Activated T-cell treated with anti-CD3 and anti-CD28 coated beads for 1 hour (primary cell): ENCODE data around the gene ZDHHC14.
"Not testable (repeated sequence)": the region's sequence is repeated elsewhere in the genome, so short reads cannot be mapped to it uniquely, and the experiment has no call there.

Source experiments
- DNase-seq: peaks from one replicate; pipeline ENCODE4 v3.0.0-alpha.2; 2020; ENCODE audit warnings: low read depth

The ZDHHC14 gene

GRCh38 chr6:157552820-157553485 is 172.0 kb downstream of the ZDHHC14 start:
- DNase-seq, result no peak

- no peak for DNase-seq
Observed at GRCh38 chr6:157554747-157555146, 173.8 kb downstream of the ZDHHC14 start.

- DNase-seq, result no peak
Observed at GRCh38 chr6:157555455-157556143, 174.6 kb downstream of the ZDHHC14 start.

DNA sequence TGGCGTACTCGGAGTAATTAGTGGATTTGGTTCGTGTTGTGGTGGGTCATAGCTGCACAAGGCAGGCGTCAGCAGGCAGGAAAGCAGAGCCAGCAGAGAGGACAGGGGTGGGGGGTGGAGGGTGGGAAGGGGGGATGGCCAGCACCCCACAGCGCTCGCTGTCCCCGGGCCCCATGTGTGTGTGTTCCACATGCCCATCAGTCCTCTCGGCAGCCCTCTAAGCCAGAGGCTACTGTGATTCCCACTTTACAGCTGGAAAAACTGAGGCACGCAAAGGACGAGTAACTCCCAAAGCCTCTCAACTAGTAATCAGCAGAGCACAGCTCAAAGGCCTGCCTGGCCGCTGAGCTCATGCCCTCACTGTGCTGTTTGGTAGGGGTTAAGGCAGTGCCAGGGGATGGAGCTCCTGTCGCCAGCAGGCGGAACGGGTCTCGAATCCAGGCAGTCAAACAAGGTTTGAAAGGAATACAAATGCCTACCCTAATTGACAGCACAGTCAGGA is 175.2 kb downstream of the ZDHHC14 start:
- DNase-seq, result no peak

DNA sequence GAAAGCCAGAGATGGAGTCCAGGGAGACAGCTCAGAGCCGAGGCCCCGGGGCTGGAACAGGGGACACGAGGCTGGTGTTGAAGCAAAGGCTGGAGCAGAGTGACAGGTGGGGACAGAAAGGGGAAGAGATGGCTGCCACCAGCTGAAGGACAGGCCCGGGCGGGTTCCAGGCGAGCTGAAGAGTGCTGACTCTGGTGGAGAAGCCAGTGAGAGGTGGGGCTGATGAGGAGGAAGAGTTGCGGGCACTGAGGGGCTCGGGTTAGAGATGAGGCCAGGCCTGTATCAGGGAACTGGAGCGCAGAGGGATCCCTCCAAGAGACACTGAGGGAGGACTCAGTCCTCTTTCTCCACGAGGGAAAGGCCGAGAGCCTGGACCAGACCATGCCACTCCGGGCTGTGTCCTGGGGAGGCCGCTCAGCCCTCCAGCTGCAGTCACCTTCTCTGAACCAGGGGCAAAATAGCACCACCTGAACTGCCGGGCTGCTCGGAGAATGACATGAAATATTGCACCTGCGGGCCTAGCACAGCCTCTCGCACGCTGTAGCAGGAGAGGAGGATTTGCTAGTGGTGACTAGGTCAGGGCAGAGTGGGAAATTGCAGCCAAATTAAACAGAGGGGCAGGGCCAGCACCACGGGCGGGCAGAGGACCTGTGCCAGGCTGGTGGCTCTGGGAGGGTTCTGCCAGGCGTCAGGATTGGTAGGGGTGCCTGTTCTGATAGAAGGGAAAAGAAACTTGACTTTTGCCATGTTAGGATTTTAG is 175.9 kb downstream of the ZDHHC14 start:
- no peak for DNase-seq

DNA sequence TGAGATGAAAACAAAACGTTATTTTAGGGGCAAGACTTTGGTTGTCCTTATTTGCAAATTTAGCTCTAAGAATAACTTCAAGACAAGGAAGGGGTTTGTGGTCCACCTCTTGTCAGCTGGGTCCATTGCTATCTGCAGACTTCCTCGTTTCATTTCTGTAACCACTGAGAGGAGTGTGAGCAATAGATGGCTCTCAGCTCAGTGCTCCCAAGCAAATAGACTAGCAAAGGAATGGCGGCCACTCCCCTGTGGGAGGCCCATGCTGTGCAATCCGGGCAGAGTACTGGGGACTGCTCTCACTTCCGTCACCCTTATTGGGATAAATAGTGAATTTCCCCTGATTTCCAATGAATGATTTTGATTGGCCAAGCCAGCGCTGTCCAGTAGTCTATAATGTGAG is 176.6 kb downstream of the ZDHHC14 start:
- no peak for DNase-seq

DNA sequence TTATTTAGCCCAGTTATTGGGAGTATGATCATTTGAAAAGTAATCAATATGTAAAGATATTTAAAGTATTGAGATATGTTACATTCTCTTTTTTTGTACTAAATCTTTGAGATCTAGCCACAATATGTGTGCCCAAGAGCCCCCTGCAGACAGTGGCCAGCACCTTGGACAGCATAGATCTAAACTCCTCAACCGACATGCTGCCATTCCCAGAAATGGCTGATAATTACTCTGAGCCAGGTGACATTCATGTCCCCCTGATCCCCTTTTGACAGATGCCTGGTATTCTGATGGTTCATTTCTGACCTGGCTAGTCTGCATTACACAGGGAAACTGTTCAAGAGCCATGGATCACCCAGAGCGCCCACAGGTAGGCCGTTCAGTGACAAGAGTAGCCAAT is 177.1 kb downstream of the ZDHHC14 start:
- no peak for DNase-seq

DNA sequence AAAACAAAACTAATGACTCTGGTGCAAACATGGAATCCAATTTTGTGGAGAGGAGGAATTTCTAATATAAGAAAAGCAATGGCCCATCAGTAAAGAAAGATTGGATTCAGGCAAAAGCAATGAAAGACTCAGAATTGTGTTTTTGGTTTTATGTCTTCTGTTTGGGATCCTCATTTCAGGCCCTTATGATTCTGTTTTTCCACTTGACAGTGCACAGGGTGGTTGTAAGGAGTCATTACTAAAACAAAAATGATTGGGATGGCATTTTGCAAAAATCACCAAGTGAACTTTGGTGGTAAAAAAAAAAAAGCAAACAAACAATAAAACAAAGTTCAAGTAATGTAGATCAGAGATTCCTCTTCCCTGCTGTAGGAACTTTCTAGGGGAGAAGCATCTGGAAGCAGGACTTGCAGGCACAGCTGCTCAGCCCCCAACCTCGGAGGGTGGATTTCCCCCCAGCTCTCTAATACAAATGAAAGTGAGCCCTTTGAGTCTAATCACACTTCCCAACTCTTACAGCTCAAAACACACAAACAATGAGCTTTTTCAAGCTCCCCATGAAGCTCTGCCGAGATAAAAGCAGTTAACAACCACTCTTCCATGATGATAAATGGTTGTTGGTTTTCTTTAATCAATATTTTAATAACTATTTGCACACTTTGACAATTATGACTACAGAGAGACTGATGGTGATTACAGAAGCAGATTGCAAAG is 177.7 kb downstream of the ZDHHC14 start:
- no peak for DNase-seq

DNA sequence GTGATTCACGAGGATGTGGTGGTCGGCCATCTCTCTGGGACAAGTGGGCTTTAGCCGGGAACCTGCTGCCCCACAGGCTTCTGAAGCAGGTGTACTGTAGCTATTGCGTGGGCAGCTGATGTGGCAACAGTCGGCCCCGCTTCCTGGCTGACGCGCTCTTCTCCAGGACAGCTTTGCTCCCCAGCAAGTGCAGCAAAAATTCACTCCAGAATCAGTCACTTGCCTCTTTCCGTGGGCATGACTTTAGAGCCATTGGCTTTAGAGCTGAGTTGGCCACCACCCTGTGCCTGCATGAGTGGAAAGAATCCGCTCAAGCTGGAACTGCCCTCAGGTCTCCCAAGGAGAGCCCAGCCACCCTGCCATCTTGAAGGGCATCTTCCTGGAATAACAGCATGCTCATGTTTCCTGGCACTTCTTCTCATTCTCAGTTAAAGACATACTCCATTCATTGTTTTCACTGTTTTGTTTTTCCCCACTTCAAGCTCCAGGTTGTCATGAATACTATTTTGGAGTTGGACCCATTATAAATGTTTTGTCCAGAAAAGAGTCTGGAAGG is 178.3 kb downstream of the ZDHHC14 start:
- DNase-seq, result no peak

DNA sequence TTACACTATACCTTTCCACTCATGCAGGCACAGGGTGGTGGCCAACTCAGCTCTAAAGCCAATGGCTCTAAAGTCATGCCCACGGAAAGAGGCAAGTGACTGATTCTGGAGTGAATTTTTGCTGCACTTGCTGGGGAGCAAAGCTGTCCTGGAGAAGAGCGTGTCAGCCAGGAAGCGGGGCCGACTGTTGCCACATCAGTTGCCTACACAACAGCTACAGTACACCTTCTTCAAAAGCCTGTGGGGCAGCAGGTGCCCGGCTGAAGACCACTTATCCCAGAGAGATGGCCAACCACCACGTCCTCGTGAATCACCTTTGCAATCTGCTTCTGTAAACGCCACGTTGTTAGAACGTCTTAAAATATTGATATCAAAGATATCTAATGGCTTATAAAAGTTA is 179.1 kb downstream of the ZDHHC14 start:
- not testable (repeated sequence) for DNase-seq

DNA sequence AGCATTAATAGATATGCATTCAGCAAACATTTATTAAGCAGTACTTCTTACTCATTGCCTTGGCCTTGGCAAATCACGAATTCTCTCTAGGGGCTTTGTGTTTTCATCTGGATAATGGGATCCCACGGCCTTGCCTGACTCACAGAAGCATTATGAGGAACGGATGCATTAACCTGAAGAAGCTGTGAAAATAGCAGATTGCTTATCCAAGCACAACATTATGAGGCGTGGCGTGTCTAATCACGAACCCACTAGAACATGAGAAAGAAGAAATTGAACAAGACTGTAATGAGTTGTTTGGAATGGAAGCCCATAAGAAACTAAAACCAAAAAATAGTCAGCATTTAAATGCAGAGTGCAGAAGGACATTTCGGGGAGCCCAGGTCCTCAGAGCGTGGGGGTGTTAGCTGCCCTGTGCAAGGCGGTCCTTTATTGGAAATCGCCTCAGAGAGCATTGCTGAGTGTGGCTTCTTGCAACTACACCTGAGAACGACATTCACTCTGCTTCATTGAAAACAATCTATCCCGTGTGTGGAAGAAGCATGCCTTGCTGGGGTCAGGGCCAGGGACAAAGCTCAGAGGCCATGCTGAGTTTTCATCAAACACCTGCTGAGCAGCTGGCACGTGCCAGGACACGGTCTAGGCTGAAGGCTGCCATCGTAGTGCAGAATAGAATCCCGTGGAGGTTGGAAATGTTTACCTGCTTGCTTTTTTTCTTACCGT is 179.9 kb downstream of the ZDHHC14 start:
- no peak for DNase-seq

DNA sequence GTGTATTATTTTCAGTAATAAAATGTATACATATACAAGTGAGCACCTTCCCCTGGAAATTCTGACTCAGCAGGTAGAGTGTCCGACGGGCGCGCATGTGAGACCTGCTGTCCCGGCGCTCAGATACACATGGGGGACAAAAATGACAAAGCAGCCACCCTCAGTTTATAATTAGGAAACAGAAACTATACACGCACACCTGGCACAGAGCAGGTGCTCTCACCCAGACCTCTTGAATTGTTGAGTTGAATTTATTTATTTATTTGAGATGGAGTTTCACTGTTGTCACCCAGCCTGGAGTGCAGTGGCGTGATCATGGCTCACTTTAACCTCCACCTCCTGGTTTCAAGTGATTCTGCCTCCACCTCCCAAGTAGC is 180.4 kb downstream of the ZDHHC14 start:
- no peak for DNase-seq

DNA sequence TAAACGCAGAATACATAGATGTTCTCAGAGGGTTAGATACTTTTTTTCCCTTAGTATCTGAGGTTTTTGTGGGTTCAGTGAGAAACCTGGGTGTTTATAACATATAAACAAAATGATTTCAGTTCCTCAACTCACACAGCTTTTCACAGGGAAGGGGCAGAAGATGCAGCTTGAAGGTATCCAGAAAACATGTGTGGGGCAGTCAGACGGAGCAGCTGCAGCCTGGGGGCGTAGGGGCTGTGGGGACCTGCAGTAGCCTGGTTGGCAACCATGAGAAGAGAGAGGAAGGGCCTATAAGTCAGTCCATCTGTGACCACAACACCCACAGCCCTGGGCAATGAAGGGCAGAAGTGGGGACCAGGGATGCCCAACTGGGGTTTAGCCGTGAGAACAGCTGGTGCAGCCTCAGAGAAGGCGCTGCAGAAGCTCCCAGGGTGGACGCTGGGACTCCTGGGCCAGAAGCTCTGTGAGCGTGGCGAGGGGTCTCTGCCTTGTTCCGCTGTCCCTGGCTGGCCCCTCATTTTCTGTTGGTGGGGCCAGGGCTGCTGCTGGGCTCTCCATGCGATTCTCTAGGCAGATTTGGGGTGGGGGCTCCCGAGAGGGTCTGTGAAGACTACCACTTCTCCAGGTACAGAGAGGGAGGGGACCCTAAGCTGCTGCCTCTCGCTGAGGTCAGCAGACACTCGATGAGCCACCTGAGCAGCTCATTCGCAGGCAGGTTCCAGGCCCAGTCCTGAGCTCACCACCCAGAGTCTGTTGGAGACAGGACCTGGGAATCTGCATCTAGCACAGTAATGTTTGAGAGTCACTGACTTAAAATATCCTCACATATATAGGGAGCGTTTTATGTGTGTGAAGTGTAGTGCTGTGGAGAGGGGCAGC is 181.2 kb downstream of the ZDHHC14 start:
- no peak for DNase-seq

DNA sequence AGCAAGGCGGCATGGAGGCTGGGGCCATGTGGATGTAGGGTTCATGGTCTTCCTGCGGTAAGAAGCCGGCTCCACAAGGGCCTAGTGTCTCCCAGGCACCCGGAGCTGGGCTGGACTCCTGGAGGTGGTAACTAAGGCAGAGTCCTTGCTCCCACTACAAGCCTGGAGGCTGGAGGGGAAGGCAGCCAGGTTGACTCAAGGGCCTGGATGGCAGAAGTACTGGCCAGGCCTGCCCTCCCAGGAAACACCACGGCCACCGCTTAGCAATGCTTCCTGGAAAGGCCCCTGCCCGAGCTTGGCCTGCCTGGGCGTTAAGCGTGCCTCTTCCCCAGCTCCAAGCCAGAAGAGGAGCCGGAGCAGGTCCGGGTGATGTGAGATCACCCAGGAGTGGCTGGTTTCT is 182.0 kb downstream of the ZDHHC14 start:
- no peak for DNase-seq

DNA sequence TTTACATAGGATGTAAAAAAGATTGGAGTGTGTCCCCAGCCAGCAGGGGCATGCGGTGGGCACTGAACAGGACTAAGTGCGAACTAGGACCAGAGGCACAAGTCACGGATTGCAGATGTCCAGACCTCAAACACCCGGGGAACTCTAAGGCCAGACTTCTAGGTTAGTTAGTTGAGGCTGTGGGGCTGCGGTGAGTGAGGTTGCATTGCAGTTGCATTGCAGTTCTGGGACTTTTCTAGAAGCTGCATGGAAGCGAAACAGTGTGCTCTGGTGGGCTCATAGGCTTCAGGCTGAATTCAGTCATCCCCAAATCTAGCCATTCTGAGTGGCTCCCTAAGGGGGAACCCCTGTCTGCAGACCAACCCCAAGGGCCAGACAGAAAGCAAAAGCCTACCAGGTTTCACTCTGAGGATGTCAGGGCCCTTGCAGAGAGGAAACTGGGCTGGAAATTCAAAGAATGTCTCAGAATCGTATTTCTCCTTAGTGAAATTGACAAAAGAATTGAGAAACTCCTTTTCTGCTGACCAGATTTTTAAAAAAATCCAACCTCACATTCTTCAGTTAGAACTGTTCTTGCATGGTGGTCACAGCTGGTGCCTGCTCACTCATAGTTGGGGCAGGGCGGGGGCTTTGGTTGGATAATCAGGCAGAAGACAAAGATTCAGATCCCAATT is 182.8 kb downstream of the ZDHHC14 start:
- no peak for DNase-seq

- DNase-seq, result no peak
Observed at GRCh38 chr6:157568702-157569101, 187.7 kb downstream of the ZDHHC14 start.

DNA sequence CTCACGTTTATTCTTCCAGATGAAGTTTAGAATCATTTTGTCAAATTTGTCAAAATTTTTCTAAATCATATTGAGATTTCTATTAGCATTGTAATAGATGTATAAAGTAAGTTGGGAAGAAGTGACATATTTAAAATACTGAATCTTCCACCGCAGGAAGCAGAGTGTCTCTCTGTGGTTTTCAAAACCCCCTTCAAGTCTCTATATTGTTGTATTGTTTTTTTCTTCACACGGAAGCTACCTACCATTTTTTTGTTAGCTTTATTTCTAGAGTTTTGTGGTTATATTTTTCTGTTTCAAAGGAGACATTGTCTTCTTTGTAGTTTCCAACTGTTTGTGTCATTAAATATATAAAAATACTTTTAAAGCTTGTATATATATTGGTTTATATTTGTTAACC is 188.6 kb downstream of the ZDHHC14 start:
- DNase-seq, result no peak

DNA sequence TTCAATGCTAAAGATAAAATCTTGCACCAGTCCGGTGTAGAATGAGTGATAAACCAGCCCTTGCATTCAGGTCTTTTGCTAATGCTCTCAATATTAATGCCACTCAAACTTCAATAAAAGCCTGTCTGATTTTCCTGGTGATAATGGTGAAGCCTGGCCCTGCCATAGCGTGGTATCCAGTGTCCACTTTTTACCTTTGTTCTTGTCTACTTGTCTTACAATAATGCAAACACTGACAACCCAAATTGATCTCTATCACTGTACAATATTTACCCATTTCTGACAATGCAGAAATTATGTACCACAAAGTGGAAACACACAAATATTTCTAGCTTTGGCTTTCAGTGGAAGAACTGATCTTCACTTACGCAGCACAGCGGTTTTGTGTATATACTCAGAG is 189.1 kb downstream of the ZDHHC14 start:
- DNase-seq, result no peak

DNA sequence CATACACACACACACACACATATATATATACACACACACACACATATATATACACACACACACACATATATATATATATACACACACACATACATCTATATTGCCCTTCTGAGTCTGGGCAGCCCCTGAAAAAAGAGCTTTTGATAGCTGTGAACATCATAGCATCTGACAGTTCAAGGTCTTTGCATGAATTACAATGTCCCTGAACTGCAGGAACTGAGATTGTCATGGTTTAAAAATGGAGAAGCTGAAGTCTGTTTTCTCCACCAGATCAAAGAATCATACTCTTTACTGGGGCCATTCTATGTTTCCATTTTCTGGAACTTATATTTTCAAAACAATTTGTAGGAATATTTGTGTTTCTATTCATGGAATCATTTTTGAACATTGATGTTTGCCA is 189.8 kb downstream of the ZDHHC14 start:
- DNase-seq, result no peak

DNA sequence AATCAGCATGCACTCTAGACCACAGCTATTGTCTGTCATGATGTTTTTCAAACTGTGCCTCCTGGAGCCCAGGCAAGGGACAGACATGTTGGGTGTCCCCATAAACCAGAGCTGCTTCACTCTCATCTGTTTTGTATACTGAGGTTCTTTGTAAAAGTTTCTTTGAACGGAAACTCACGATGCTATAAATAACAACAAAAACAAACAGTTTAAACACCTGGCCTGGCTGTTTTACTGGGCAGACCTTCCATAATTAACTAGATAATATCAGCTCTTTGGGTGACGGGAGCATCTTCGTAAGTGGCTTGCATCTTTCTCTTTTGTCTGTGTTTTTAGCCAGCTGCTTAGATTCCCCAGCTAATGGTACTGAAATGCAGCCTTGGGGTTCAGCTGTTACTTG is 190.3 kb downstream of the ZDHHC14 start:
- no peak for DNase-seq
